GM19452 (cell line): ENCODE measurements around the gene ZNF74.

Experiments used
- ATAC-seq: cut with Tn5 transposase; IDR thresholded peaks from one replicate; pipeline ENCODE4 v1.9.1; 2021; ENCODE audit not compliant: unreplicated experiment

Gene ZNF74

DNA sequence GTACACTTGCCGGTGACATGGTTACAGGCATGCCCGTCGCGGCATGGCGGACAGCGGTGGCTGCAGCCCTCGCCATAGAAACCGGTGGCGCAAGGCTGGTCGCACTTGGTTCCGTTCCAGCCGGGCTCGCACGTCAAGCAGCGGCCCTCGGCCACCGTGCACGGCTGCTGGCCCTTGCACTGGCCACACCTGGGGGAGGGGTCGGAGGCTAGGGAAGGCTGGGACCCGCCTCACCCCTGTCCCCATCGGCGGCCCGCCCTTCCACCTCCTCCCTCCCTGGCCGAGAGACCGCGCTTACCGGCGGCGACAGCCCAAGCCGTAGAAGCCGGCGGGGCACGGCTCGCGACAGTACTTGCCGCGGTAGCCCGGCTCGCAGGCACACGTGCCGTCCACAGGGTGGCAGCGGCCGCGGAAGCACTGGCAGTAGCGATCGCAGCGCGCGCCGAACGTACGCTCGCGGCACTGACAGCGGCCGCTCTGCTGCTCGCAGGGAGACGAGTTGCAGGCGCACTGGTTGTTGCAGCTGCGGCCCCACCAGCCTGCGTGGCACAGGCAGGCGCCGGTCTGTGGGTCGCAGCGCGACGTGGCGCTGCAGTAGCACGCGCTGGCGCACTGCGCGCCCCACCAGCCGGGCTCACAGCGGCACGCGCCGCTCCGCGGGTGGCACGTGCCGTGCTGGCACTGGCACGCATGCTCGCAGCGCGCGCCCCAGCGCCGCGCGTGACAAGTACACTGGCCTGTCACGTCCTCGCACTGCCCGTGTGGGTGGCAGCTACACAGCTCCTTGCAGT, 37.0 kb downstream of the ZNF74 start:
- ATAC-seq = no peak

DNA sequence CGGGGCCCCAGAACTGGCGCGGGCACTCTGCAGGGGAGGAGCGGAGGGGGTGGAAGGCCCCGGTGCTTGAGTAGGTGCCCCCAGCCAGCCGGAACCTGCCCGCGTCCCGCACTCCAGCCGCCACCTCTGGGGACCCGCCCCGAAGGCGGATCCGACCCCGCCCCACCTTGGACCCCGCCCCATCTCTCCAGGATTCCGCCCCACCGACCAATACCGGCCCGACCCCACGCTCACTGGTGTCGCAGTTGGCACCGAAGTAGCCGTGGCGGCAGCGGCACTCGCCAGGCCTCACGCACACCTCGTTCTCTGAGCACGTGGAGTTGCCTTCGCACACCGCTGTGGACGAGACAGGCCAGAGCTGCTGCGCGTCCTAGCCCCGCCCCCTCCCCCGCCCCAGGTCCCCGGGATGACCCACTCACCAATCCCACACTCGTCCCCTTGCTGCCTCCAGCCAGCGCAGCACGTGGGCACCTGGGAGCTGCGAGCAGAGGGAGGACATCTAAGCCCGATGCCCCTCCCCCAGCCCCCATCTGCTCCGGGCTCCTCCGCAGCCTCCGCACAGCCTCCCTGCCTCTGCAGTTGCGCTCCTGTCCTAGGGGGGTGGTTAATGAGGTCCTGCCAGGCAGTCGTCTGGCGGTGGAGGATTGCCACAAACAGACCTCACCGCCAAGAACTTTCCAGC, 37.7 kb downstream of the ZNF74 start:
- no peak for ATAC-seq

DNA sequence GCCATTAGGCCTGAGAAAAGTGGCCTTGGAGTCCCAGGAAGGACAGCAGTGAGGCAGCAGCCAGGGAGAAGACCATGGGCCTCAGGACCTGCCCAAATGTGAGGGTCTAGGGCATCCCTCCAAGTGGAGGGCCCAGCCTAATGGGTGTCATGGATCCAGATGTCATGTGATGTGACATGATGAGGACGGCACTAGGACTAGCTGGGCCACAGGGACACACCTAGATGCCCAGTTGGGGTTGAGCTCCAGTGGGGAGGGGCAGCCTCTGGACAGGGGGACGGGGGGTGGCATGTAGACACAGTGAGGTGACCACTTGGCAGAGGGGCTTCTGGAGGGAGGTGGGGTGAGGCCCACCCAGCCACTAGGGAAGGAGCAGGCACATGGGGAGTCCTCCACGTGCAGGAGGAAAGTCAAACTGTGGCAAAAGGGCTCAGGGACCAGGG, 38.3 kb downstream of the ZNF74 start:
- no peak for ATAC-seq

DNA sequence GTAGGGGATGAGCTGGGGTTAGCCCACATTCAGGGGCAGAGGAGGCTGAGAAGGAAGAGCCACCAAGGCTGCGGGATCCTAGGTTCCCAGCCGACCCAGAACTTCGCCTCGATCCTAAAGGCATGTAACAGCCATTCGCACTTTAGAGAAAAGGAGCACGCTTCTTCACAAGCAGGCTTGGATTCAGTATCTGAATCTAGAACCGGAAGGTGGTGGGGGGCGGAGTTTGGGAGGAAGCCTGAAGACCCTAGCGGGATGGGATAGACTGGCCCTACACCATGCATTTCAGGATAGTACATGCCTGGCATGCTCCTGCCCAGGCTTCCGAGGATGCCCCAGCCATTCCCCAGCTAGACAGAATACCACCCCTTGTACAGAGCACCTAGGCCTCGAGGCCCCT, 39.2 kb downstream of the ZNF74 start:
- no peak for ATAC-seq

DNA sequence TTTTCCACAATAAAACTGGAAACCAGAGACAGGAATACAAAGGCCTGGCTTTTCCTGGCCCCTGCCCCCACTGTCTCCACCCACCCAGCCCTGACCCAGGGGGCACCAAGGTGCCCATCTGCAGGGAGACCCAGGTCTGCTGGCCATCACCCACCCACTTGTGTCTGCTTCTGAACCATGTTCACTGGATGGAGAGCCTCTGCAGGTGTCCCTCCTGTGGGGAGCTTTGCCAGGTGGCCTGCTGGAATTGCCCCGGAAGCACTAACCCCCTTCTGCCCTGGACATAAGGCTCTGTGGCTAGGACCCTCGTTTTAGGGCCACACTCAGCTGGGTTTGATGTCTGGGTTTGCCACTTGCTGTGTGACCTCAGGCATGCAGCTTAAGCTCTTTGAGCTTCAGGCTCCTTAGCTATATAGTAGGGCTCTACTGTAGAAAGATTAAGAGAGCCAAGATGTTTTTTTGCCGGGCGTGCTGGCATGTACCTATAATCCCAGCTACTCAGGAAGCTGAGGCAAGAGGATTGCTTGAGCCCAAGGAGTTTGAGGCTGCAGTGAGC, 39.8 kb downstream of the ZNF74 start:
- ATAC-seq = no peak

DNA sequence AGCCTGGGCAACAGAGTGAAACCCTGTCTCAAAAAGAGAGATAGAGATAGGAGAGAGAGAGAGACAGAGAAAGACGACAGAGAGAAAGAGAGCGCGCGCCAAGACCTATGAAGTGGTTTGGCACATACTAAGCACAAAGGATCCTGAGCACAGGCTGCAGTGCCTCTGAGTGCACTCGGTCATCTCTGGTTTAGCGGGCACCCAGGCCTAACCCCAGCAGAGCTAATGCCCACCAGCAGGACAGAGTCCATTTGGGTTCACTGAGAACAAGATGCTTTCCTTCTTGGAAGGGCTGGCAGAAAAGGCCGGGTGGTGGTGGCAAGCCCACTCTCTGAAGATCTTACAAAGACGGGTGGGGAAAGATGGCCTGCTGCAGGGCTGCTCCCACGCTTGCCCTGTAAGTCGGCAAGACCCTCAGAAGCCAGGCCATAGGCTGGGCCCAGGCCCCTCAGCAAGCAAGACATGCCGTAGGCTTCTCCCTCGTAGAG, 40.4 kb downstream of the ZNF74 start:
- ATAC-seq = no peak

DNA sequence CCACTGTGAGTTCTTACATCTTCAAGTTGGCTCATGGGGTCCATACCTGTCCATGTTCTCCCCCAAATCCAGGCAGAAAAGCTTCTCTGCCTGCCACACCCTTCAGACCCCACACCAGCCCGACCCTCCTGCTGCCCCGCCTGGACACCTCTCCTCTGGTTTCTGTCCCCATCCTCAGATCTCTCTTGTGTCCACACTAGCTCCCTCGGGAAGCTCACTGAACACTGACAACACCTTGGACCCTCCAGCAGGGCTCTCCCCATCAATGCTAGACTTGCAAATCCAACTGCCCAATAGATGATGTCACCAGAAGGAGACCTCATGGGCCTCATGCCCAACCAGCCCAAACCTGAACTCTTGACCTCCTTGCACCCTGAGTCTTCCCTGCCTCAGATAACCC, 40.8 kb downstream of the ZNF74 start:
- ATAC-seq = no peak

DNA sequence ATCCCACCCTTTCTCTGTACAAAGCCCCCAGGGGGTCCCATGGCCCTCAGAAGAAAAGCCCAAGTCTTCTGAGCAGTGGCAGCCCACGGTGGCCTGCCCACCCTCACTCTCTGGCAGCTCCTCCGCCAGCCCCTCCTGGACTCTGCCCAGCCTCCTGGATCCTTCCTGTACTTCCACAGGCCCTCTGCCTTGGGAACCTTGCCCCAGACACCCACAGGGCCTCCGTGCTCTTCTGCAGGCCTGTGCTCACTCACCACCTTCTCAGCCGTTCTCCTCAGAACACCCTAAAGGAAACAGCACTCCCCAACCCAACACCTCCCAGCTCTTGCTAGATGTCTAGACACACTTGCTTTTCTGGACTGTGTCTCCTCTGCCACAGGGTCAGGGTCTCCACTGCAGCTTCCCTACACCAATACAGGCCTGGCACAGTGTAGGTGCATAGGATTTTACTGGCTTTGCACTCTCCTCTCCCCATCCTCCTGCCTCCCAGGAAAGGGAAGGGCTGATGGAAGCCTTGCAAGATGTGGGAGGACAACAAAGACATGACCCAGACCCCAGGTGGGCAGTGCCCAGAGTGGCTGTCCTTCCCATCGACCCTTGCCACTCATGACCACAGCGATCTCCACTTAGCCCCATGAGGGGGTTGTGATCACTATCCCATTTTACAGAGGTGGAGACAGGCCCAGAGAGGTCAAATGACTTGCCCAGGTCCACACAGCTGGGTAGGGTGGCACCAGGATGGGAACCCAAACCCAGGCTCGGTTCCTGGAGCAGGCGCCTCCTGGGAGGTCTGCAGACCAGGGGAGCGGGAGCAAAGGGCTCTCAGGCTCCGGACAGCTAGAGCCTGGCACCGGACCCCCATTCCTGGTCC, 41.7 kb downstream of the ZNF74 start:
- ATAC-seq = no peak

DNA sequence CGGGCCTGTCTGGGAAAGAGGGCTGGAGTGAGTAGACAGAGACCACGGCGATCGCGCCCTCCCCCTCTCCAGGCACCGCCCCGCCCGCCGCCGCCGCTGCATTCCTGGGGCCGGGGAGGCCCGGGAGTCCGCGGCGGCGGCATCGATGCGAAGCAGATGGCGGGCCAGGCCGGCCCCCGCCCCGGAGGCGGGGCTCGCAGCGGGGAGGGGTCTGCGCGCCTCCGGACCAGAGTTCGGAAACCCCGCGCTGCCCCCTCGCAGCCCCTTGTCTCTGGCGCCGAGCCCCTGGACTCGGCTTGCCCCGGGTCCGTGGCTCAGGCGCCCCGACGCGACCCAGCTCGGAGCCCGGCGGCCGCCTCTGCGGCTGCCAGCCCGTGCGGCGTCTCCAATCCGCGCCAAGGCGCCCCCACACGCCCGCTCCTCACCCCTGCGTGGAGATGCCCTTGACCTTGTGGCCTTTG, 42.4 kb downstream of the ZNF74 start:
- no peak for ATAC-seq

DNA sequence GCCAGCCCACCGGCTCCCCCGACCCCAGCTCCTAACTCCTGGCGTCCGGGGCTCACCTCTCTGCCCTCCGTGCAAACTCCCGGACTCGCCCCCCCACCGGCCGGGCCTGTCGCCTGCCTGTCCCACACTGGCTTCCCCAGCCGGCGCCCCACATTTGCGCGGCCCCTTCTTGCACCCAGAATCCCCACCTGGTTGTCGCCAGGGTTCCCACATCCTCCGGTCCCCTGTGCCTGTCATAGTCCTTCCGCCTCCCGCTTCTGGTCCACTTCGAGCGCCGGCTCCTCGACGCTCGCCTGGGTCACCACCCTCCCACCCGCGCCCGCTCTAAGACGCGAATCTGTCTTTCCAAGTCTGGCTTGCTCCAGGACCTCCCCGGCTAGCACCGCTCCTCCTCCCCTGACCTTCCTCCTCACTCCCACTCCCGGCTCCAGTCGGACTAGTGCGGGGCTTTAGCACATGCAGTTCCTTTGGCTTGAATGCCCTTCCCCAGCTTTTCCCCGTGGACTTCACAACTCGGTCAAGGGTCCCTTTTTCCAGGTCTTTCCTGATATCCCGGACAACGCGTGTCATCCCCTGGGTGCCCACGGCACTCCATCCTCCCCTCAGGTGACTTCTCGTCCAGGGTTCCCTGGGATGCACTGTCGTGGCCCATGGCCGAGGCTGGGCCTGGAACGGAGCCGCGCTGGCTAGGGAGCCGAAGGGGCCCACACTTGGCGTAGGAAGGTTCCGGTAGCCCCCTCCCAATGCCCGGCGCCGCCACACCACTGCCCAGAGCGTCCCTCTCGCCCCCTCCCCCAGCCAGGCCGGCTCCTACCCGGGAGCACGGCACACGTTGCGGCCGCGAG, 43.0 kb downstream of the ZNF74 start:
- no peak for ATAC-seq

DNA sequence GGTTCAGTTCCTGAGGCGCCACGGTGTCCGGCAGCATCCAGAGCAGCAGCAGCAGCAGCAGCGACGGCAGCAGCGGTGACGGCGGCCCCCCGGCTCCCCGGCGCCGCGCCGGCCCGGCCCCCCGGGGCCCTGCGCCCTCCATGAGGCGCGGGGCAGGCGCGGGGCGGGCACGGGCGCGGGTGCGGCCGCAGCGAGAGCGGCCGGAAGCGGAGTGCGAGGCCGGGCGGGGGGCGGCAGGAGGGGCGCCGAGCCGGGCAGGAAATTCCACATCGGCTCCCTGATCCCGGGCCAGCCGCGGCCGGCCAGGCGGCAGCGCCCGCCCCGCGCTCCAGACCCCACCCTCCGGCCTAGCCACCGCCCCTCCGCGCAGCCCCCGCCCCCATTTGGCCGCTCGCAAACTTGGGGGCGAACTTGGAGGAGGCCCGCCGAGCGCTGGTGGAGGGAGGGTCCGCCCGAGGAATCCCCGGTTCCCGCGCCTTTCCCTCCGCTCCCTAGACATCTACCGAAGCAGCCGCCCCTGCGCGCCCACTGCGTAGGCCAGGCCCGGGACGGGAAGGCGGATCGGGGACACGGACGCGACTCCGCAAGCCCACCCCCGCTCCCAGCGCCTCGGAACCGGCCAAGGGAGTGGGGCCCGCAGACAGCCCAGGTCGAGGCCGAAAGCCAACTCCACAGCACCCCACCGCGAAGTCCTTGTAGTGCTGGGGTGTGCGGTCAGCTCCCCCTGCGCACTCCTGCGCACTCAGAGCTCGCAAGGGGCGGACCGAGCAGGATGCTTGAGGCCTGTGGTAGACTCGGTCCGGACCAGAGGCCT, 43.9 kb downstream of the ZNF74 start, which contains the start of gene SCARF2:
SCARF2 (minus strand) TSS at position 213 of the 814 bp plus-strand sequence; CDS start at position 142, 71 bp downstream.
- no peak for ATAC-seq

DNA sequence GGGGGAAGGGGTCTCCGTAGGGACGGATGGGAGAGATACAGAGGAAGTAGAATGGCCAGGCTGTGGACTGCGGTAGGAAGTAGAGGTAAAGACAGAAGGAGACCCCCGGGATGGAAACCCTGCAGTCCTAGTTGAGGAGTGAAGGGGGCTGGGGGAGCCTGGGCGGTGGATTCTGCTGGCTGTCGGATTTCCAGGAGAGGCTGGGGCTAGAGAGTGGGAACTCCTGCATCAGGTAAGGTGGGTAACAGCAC, 44.4 kb downstream of the ZNF74 start:
- no peak for ATAC-seq

DNA sequence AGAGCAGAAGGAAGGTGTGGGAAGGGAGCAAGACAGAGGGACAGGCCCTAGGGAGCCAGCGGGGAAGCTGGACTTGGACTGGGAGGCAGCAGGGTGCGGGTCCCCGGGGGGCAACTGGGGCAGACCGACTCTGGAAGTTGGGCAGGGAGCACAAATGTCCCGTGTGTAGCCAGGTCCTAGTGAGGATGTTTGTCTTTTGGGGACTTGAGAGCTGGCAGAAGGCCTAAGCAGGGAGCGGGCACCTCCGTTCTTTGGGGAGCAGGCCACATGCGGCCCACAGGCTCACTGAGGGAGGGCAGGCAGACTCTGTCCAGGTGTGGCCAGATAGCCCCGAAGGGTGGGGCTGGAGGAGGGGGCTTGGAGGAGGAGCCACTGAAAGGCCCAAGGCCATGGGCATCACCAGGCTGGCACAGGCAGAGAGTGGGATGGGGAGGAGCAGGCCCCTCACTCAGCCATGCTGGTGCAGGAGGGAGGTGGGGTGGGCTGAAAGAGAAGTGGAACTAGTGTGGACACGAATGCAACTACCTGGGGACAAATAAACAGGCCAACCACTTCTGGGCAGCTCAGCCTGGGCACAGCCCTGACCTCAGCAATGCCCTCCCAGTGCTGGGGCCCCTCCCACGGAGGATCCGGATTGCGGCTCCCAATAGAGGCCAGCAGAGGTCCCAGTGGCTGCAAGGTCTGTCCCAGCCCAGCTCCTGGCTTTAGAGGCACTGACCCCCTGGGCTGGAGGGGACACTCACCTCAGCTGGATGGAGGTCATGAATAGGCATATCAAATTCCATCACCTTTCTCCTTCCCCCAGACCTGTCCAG, 44.9 kb downstream of the ZNF74 start:
- no peak for ATAC-seq

DNA sequence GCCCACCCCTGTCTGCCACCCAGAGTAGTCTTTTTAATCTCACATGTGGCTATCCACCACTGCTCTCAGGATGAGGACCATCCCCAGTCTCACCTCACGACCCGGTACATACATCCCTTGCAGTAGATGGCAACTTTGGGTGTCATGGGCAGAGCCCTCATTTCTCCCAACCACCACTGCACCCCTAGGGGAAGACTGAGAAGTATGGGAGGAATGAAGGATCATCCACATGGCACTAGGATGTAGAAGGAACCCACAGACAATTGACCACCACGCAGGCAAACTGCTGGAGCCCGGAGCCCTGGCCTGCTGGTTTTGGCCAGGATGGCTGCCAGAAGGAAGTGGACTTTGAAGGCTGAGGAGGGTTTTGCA, 45.6 kb downstream of the ZNF74 start:
- no peak for ATAC-seq

DNA sequence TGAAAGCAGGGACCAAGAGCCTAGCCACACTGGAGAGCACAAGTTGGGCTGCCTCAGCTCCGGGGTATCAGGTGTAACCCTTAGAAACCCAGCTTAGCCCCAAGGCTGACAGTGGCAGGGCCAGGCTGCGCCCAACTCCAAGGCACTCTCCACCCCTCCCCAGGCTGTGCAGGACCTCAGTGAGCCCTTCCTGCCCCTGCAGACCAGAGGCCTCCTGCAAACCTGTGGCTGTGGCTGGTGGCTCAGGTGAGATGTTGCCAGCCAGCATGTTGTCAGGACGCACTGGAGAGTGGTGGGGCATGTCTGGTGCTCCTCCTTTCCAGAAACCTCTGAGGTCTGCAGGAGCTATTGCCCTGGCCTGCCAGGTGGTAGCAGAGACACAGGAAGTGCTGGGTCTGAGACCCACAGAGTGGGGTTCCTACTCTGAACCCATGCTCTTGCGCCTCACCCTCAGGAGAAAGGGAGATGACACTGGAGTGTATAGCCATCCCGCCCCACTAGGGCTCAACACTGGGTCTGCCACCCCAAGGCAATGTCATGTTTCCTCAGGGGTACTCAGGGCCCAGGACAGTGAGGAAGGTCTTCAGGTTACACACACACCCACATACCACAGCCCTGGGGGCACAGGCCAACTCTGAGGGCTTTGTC, 46.1 kb downstream of the ZNF74 start:
- ATAC-seq = no peak

DNA sequence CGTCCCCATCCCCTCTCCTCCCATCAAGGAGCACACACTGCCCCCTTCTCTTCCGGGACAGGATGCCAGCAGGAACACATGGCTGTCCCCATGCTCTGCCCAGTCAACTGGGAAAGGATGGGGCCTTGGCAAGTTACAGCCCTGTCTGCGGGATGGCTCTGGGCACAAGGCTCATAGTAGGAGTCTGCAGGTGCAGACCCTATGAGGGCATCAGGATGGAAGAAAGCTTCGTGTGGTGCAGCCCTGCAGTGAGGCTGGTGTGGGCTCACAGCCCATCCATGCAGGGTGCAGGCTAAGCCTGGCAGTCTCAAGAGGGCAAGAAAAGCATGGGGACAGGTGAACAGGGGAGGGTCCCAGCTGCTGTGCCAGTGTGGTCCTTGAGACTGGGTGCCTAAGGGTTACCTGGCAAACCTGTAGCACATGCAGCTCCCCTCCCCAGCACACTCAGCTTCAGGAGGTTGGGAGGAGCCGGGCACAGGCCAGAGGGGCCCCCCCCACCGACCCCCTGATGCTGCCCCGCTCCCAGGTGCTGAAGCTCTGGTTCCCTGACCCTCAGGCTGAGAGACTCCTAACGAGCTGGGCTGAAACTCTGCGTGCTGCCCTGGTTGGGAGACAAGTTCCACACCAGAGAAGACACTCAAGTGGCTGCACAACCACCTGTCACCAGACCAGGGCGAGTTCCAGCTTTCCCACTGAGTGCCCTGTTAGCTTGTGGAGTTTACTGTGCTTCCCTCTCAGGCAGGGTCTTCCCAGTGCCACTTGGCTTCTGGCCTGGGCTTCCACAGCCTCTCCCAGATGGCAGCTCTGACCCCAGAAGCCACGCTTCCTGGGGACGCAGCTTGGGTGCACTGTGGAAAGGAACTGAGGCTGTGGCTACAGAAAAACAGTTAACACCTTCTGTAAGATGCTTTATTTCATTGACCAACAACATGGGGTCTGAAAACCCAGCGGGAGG, 47.0 kb downstream of the ZNF74 start:
- ATAC-seq = no peak
